ENCODE results near the gene POPDC2. TPM values are rescaled to one million over a fixed set of nuclear protein-coding genes. Genes with fewer than 3 reads are reported as not detected.

POPDC2 gene
- total RNA-seq, 1 experiment from 2014 or later: 0.48 TPM

GRCh38 chr3:119664370-119664769 is 4.0 kb upstream of the POPDC2 start (continued):
- TF ChIP-seq ZNF281 (CRISPR knock-in tag; IDR thresholded peaks at IDR 0.05): no peak
- no peak for TF ChIP-seq EMX1 (CRISPR knock-in tag; IDR thresholded peaks at IDR 0.05)
- no peak for TF ChIP-seq CDX4 (CRISPR knock-in tag; IDR thresholded peaks at IDR 0.05; ENCODE audit: borderline replicate concordance)
- no peak for TF ChIP-seq OVOL2 (CRISPR knock-in tag; IDR thresholded peaks at IDR 0.05; ENCODE audit: borderline replicate concordance)
- TF ChIP-seq CREB1 (CRISPR knock-in tag; IDR thresholded peaks at IDR 0.05): no peak
- TF ChIP-seq ELF4 (CRISPR knock-in tag; IDR thresholded peaks at IDR 0.05; ENCODE audit: low read depth): no peak
- no peak for TF ChIP-seq ZNF317 (CRISPR knock-in tag; IDR thresholded peaks at IDR 0.05; ENCODE audit: borderline replicate concordance, low read depth)
- no peak for TF ChIP-seq NR1H2 (CRISPR knock-in tag; IDR thresholded peaks at IDR 0.05)
- TF ChIP-seq GABPB1 (CRISPR knock-in tag; IDR thresholded peaks at IDR 0.05): no peak
- no peak for TF ChIP-seq TEAD1 (CRISPR knock-in tag; IDR thresholded peaks at IDR 0.05)
- TF ChIP-seq ETV6 (CRISPR knock-in tag; IDR thresholded peaks at IDR 0.05): no peak
- no peak for TF ChIP-seq JAZF1 (CRISPR knock-in tag; IDR thresholded peaks at IDR 0.05)

- POLR2A ChIA-PET: interaction anchor here (1.1 kb wide), 1 partner anchor 9 kb away, joined by 3 read pairs; no protein-coding TSS in a partner anchor
- H3K27ac Mint-ChIP-seq: no peak overlapping the region
- CTCF ChIA-PET: interaction anchor here (1.1 kb wide), 1 partner anchor 63 kb away, joined by 4 read pairs; no protein-coding TSS in a partner anchor
- no peaks in the 10 kb centered on the region for H3K9me3 Mint-ChIP-seq
- DNase-seq (ENCODE audit: low spot score) (no peak), ATAC-seq (no peak)
- H3K4me3 Mint-ChIP-seq: no peak overlapping the region
- no peaks in the 10 kb centered on the region for H3K36me3 Mint-ChIP-seq
- H3K27me3 Mint-ChIP-seq (ENCODE audit: low read depth): no peaks in the 10 kb centered on the region
- no peaks in the 10 kb centered on the region for H3K4me1 Mint-ChIP-seq
- no peak for TF ChIP-seq FOXJ3 (CRISPR knock-in tag; IDR thresholded peaks at IDR 0.05; ENCODE audit: borderline replicate concordance)
- TF ChIP-seq, protein P1, sequence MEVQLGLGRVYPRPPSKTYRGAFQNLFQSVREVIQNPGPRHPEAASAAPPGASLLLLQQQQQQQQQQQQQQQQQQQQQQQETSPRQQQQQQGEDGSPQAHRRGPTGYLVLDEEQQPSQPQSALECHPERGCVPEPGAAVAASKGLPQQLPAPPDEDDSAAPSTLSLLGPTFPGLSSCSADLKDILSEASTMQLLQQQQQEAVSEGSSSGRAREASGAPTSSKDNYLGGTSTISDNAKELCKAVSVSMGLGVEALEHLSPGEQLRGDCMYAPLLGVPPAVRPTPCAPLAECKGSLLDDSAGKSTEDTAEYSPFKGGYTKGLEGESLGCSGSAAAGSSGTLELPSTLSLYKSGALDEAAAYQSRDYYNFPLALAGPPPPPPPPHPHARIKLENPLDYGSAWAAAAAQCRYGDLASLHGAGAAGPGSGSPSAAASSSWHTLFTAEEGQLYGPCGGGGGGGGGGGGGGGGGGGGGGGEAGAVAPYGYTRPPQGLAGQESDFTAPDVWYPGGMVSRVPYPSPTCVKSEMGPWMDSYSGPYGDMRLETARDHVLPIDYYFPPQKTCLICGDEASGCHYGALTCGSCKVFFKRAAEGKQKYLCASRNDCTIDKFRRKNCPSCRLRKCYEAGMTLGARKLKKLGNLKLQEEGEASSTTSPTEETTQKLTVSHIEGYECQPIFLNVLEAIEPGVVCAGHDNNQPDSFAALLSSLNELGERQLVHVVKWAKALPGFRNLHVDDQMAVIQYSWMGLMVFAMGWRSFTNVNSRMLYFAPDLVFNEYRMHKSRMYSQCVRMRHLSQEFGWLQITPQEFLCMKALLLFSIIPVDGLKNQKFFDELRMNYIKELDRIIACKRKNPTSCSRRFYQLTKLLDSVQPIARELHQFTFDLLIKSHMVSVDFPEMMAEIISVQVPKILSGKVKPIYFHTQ (CRISPR knock-in tag; IDR thresholded peaks at IDR 0.05): no peak
- TF ChIP-seq, protein P2, sequence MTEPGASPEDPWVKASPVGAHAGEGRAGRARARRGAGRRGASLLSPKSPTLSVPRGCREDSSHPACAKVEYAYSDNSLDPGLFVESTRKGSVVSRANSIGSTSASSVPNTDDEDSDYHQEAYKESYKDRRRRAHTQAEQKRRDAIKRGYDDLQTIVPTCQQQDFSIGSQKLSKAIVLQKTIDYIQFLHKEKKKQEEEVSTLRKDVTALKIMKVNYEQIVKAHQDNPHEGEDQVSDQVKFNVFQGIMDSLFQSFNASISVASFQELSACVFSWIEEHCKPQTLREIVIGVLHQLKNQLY (CRISPR knock-in tag; IDR thresholded peaks at IDR 0.05): no peak
- TF ChIP-seq SMAD4 (CRISPR knock-in tag; IDR thresholded peaks at IDR 0.05): no peak
- TF ChIP-seq GABPB1 (CRISPR knock-in tag; IDR thresholded peaks at IDR 0.05): no peak
- no peak for TF ChIP-seq JUN (CRISPR knock-in tag; IDR thresholded peaks at IDR 0.05)
- no peak for TF ChIP-seq E2F1 (CRISPR knock-in tag; IDR thresholded peaks at IDR 0.05)
- TF ChIP-seq SP1 (CRISPR knock-in tag; conservative IDR thresholded peaks at IDR 0.05): no peak
- TF ChIP-seq, protein P3, sequence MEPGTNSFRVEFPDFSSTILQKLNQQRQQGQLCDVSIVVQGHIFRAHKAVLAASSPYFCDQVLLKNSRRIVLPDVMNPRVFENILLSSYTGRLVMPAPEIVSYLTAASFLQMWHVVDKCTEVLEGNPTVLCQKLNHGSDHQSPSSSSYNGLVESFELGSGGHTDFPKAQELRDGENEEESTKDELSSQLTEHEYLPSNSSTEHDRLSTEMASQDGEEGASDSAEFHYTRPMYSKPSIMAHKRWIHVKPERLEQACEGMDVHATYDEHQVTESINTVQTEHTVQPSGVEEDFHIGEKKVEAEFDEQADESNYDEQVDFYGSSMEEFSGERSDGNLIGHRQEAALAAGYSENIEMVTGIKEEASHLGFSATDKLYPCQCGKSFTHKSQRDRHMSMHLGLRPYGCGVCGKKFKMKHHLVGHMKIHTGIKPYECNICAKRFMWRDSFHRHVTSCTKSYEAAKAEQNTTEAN (CRISPR knock-in tag; IDR thresholded peaks at IDR 0.05): no peak
- no peak for TF ChIP-seq ZNF281 (CRISPR knock-in tag; IDR thresholded peaks at IDR 0.05)
- TF ChIP-seq IRF2 (CRISPR knock-in tag; IDR thresholded peaks at IDR 0.05; ENCODE audit: borderline replicate concordance, low read depth): no peak
- no peak for TF ChIP-seq KAT7 (CRISPR knock-in tag; IDR thresholded peaks at IDR 0.05; ENCODE audit: borderline replicate concordance)
- TF ChIP-seq SOX15 (CRISPR knock-in tag; IDR thresholded peaks at IDR 0.05): no peak
- no peak for TF ChIP-seq ATF3 (CRISPR knock-in tag; conservative IDR thresholded peaks at IDR 0.05)
- no peak for TF ChIP-seq ESRRA (CRISPR knock-in tag; IDR thresholded peaks at IDR 0.05; ENCODE audit: borderline replicate concordance)
Observed at GRCh38 chr3:119663885-119664284, 3.5 kb upstream of the POPDC2 start.
